Tibial nerve (tissue), 4 donors: ENCODE measurements around the gene THSD4.

ENCODE experiments used
- CTCF ChIP-seq, 5 experiments: fragments of 200-600 bp in 3 of 5; fragments of 450-650 bp in 2 of 5; sonication (generic) in 3 of 5; IDR thresholded peaks; one replicate each; pipeline ENCODE4 v1.5.1; 2016 to 2019; ENCODE audit warnings: antibody characterized with exemption in 5 of 5, mild to moderate bottlenecking in 3 of 5, moderate library complexity in 2 of 5
- EP300 ChIP-seq, 2 donors: sonication (generic); formaldehyde crosslinking; IDR thresholded peaks; one replicate each; pipeline ENCODE4 v1.6.1; 2017; ENCODE audit warnings: antibody characterized with exemption in 2 of 2, mild to moderate bottlenecking in 1 of 2
- POLR2A ChIP-seq, 2 donors: fragments of 450-650 bp; IDR thresholded peaks; one replicate each; pipeline ENCODE4 v1.6.1; 2017; ENCODE audit warnings: antibody characterized with exemption in 2 of 2, mild to moderate bottlenecking in 2 of 2, moderate library complexity in 2 of 2

GRCh38 chr15:71110405-71111180 lies 4.7 kb upstream of the THSD4 start:
- TF ChIP-seq CTCF (IDR thresholded peaks at IDR 0.05) (no peak), EP300 (IDR thresholded peaks at IDR 0.05) (no peak), POLR2A (IDR thresholded peaks at IDR 0.05) (no peak)
